ENCODE data around the gene SRGAP3.

GRCh38 chr3:9118222-9118621 lies 131.2 kb downstream of the SRGAP3 start:
- no peak for TF ChIP-seq CTCF (IDR thresholded peaks at IDR 0.05)
- no peak for TF ChIP-seq POLR2A (IDR thresholded peaks at IDR 0.05)
